Measurements from ENCODE around the gene CLSTN3.

Gene CLSTN3

DNA sequence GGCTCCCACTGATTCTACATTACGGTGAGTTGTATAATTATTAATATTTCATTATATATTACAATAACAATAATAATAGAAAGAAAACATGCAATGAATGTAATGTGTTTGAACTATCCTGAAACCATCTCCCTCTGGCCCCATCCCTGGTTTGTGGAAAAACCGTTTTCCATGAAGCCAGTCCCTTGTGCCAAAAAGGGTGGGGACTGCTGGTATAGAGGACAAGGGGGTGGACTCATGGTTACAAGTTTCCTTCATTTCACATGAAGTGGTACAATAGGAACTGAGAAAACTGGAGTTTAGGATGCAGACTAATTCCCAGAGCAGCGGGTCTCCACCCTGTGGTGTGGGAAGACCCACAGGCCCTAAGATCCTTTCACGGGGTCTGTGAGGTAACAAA, 18.1 kb upstream of the CLSTN3 start:
- TF ChIP-seq FOXP2 (optimal IDR thresholded peaks at IDR 0.05; ENCODE audit: borderline replicate concordance, extremely low read depth, extremely low read length, insufficient read depth) (no peak), POLR2AphosphoS5 (IDR thresholded peaks at IDR 0.05; ENCODE audit: low read depth, low read length) (no peak), TAF1 (IDR thresholded peaks at IDR 0.05; ENCODE audit: borderline replicate concordance, insufficient read depth, low read length) (no peak), SIN3A (IDR thresholded peaks at IDR 0.05; ENCODE audit: borderline replicate concordance, insufficient read depth, low read length) (no peak)
- TF ChIP-seq, protein P1, sequence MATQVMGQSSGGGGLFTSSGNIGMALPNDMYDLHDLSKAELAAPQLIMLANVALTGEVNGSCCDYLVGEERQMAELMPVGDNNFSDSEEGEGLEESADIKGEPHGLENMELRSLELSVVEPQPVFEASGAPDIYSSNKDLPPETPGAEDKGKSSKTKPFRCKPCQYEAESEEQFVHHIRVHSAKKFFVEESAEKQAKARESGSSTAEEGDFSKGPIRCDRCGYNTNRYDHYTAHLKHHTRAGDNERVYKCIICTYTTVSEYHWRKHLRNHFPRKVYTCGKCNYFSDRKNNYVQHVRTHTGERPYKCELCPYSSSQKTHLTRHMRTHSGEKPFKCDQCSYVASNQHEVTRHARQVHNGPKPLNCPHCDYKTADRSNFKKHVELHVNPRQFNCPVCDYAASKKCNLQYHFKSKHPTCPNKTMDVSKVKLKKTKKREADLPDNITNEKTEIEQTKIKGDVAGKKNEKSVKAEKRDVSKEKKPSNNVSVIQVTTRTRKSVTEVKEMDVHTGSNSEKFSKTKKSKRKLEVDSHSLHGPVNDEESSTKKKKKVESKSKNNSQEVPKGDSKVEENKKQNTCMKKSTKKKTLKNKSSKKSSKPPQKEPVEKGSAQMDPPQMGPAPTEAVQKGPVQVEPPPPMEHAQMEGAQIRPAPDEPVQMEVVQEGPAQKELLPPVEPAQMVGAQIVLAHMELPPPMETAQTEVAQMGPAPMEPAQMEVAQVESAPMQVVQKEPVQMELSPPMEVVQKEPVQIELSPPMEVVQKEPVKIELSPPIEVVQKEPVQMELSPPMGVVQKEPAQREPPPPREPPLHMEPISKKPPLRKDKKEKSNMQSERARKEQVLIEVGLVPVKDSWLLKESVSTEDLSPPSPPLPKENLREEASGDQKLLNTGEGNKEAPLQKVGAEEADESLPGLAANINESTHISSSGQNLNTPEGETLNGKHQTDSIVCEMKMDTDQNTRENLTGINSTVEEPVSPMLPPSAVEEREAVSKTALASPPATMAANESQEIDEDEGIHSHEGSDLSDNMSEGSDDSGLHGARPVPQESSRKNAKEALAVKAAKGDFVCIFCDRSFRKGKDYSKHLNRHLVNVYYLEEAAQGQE (IDR thresholded peaks at IDR 0.05; ENCODE audit: insufficient read depth in 1 of 2, low read depth in 2 of 2, low read length in 2 of 2) = no peak

GRCh38 chr12:7113389-7113871, 16.7 kb upstream of the CLSTN3 start:
- TF ChIP-seq FOXP2 (optimal IDR thresholded peaks at IDR 0.05; ENCODE audit: borderline replicate concordance, extremely low read depth, extremely low read length, insufficient read depth) (no peak), POLR2AphosphoS5 (IDR thresholded peaks at IDR 0.05; ENCODE audit: low read depth, low read length) (no peak), SIN3A (IDR thresholded peaks at IDR 0.05; ENCODE audit: borderline replicate concordance, insufficient read depth, low read length) (no peak), TAF1 (IDR thresholded peaks at IDR 0.05; ENCODE audit: borderline replicate concordance, insufficient read depth, low read length) (no peak)
- TF ChIP-seq, protein P1 (IDR thresholded peaks at IDR 0.05; ENCODE audit: insufficient read depth in 1 of 2, low read depth in 2 of 2, low read length in 2 of 2) = no peak

DNA sequence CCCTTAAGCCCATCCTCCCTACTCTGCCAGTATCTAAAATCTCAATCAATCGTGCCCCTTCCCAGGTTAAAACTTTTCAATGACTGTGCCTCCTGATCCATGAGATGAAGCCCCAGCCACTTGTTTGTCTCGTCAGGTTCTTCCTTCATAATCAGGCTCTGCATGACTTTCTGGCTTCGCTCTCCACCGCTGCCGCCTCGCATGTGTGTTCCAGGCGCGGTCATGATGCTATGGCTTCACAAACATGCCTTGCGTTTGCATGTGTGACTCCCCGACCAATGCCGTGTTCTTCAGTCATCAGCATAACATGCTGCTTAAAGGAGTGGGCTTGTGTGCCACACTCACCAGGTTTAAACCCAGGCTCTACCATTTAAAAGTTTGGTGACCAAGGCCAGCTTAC, 16.2 kb upstream of the CLSTN3 start:
- TF ChIP-seq POLR2AphosphoS5 (IDR thresholded peaks at IDR 0.05; ENCODE audit: low read depth, low read length) = no peak
- TF ChIP-seq, protein P1 (IDR thresholded peaks at IDR 0.05; ENCODE audit: insufficient read depth in 1 of 2, low read depth in 2 of 2, low read length in 2 of 2) = no peak
- TF ChIP-seq TAF1 (IDR thresholded peaks at IDR 0.05; ENCODE audit: borderline replicate concordance, insufficient read depth, low read length) = no peak
- TF ChIP-seq FOXP2 (optimal IDR thresholded peaks at IDR 0.05; ENCODE audit: borderline replicate concordance, extremely low read depth, extremely low read length, insufficient read depth) = no peak
- TF ChIP-seq SIN3A (IDR thresholded peaks at IDR 0.05; ENCODE audit: borderline replicate concordance, insufficient read depth, low read length) = no peak

DNA sequence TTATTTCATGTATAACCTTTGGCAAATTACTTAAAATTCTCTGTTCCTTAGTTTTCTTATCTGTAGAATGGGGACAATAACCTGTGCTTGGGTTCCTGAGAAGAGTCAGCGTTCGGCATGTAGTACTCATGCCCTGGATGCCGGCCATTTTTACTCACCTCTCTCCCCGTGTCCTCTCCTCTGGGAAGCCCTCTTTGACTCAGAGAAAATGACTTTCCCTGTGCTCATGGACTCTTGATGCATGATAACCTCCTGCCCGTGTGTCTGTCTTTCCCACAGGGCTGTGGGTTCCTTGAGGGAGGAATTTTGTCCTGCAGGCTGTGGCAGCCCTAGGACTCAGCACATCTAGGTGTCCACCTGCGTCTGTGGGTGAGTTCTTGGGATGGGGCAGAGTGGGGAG, 15.3 kb upstream of the CLSTN3 start:
- no peak for TF ChIP-seq SIN3A (IDR thresholded peaks at IDR 0.05; ENCODE audit: borderline replicate concordance, insufficient read depth, low read length)
- no peak for TF ChIP-seq FOXP2 (optimal IDR thresholded peaks at IDR 0.05; ENCODE audit: borderline replicate concordance, extremely low read depth, extremely low read length, insufficient read depth)
- no peak for TF ChIP-seq TAF1 (IDR thresholded peaks at IDR 0.05; ENCODE audit: borderline replicate concordance, insufficient read depth, low read length)
- TF ChIP-seq, protein P1 (IDR thresholded peaks at IDR 0.05; ENCODE audit: insufficient read depth in 1 of 2, low read depth in 2 of 2, low read length in 2 of 2) = no peak
- TF ChIP-seq POLR2AphosphoS5 (IDR thresholded peaks at IDR 0.05; ENCODE audit: low read depth, low read length) = no peak

DNA sequence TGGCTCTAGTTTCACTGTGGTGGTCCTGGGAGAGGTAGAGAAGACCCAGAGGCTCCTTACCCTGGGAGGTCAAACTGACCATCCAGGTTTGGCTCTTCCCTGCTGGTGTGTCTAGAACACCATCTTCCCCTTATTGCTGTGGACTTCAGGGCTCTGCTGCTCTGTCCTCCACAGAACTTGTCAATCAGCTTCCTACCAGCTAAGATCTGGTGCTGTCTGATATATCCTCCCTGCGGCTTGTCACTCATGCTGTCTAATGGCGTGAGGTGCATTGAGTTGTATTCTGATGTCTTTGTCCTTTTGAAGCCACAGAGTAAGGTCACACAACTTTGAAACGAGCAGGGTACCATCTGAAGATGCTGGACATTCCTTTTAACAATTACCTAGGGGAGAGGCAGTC, 14.0 kb upstream of the CLSTN3 start:
- TF ChIP-seq POLR2AphosphoS5 (IDR thresholded peaks at IDR 0.05; ENCODE audit: low read depth, low read length) = no peak
- TF ChIP-seq SIN3A (IDR thresholded peaks at IDR 0.05; ENCODE audit: borderline replicate concordance, insufficient read depth, low read length) = no peak
- no peak for TF ChIP-seq FOXP2 (optimal IDR thresholded peaks at IDR 0.05; ENCODE audit: borderline replicate concordance, extremely low read depth, extremely low read length, insufficient read depth)
- TF ChIP-seq, protein P1 (IDR thresholded peaks at IDR 0.05; ENCODE audit: insufficient read depth in 1 of 2, low read depth in 2 of 2, low read length in 2 of 2) = no peak
- no peak for TF ChIP-seq TAF1 (IDR thresholded peaks at IDR 0.05; ENCODE audit: borderline replicate concordance, insufficient read depth, low read length)

Measured in PFSK-1 (cell line).